Measurements from ENCODE around the gene RNF40. TPM values are rescaled to one million over a fixed set of nuclear protein-coding genes. Genes with fewer than 3 reads are reported as not detected.

RNF40 gene
- total and polyA plus RNA-seq, 2 of the 8 experiments (the other 6 are each of a cell fraction or from before 2014, with no cell fraction given): 38.5 to 68.7 TPM

DNA sequence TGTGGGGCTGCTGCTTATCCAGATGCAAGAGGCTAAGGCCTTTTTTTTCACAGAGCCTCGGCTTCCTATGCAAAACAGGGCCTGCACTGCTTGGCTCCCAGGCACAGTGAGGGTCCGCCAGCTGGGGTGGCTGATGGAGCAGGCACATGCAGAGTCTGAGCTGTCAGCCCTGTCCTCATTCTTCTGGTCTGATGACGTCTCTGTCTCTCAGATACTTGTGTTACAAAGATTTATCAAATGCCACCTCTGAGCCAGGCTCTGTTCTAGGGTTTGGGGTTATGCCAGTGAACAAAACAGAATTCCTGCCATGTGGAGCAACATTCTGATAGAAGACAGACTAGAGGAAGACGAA, 4.8 kb downstream of the RNF40 start:
- Histone ChIP-seq H3K18ac (ENCODE audit: extremely low read depth, low read length) (no peak overlapping the region), H3K23ac (ENCODE audit: insufficient read length) (no peak overlapping the region)
- TF ChIP-seq, protein P1, sequence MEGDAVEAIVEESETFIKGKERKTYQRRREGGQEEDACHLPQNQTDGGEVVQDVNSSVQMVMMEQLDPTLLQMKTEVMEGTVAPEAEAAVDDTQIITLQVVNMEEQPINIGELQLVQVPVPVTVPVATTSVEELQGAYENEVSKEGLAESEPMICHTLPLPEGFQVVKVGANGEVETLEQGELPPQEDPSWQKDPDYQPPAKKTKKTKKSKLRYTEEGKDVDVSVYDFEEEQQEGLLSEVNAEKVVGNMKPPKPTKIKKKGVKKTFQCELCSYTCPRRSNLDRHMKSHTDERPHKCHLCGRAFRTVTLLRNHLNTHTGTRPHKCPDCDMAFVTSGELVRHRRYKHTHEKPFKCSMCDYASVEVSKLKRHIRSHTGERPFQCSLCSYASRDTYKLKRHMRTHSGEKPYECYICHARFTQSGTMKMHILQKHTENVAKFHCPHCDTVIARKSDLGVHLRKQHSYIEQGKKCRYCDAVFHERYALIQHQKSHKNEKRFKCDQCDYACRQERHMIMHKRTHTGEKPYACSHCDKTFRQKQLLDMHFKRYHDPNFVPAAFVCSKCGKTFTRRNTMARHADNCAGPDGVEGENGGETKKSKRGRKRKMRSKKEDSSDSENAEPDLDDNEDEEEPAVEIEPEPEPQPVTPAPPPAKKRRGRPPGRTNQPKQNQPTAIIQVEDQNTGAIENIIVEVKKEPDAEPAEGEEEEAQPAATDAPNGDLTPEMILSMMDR (IDR thresholded peaks at IDR 0.05; ENCODE audit: control extremely low read depth in 1 of 3, insufficient read depth in 1 of 3, low read depth in 1 of 3, low read length in 3 of 3): no peak
- TF ChIP-seq SUZ12 (IDR thresholded peaks at IDR 0.05; ENCODE audit: low read length) (no peak), SIRT6 (IDR thresholded peaks at IDR 0.05; ENCODE audit: low read length) (no peak), TCF12 (IDR thresholded peaks at IDR 0.05; ENCODE audit: low read depth, low read length) (no peak), GABPA (IDR thresholded peaks at IDR 0.05; ENCODE audit: borderline replicate concordance, insufficient read depth, low read length) (no peak), SP2 (IDR thresholded peaks at IDR 0.05; ENCODE audit: low read length) (no peak), CREB1 (IDR thresholded peaks at IDR 0.05) (no peak), KDM5A (IDR thresholded peaks at IDR 0.05; ENCODE audit: low read length) (no peak), JUN (IDR thresholded peaks at IDR 0.05; ENCODE audit: low read depth, low read length) (no peak)
- TF ChIP-seq, protein P2, sequence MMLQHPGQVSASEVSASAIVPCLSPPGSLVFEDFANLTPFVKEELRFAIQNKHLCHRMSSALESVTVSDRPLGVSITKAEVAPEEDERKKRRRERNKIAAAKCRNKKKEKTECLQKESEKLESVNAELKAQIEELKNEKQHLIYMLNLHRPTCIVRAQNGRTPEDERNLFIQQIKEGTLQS (IDR thresholded peaks at IDR 0.05; ENCODE audit: insufficient read depth, low read depth, low read length): no peak

More for the DNA sequence above, 4.8 kb downstream of the RNF40 start:
- DNase-seq (ENCODE audit: low read depth in 1 of 2, low spot score in 2 of 2) (no peak), FAIRE-seq (no peak)
- Histone ChIP-seq H3K79me1 (ENCODE audit: low read depth, low read length) (no peaks in the 10 kb centered on the region; the same call in 1 of the 2 replicates), H4K8ac (ENCODE audit: extremely low read depth, insufficient read depth, low read length) (no peak overlapping the region), H2BK12ac (ENCODE audit: low read depth, low read length) (no peak overlapping the region), H3K79me2 (ENCODE audit: control insufficient read depth in 1 of 2, insufficient read depth in 2 of 2, low read length in 2 of 2) (peaks cover 4 to 20% of the 10 kb centered on the region in 2 experiments; a peak in 2 of 4 replicates), H3K27me3 (replicated peaks in 1 of 4; ENCODE audit: control insufficient read depth in 3 of 4, extremely low read depth in 1 of 4, insufficient read depth in 3 of 4, low read length in 3 of 4) (no peaks in the 10 kb centered on the region; a peak in 1 of 7 replicates), H2BK120ac (replicated peaks; ENCODE audit: low read depth, low read length) (no peak overlapping the region), H2BK5ac (ENCODE audit: low read depth, low read length) (no peak overlapping the region), H2AK5ac (ENCODE audit: low read depth, low read length) (no peak overlapping the region), H3K14ac (ENCODE audit: insufficient read length) (no peak overlapping the region), H3K4ac (replicated peaks; ENCODE audit: insufficient read length, low read depth, low read length) (no peak overlapping the region), H3K4me3 (ENCODE audit: extremely low read depth in 1 of 4, insufficient read depth in 2 of 4, low read depth in 3 of 4, low read length in 4 of 4) (no peak overlapping the region), H3K27ac (ENCODE audit: low read depth, low read length) (no peak overlapping the region), H2BK20ac (ENCODE audit: low read length) (no peak overlapping the region), H4K91ac (replicated peaks; ENCODE audit: insufficient read length, low read length) (no peak overlapping the region), H3K23me2 (ENCODE audit: low read depth, low read length) (peaks cover 5% of the 10 kb centered on the region; the same call in 1 of the 2 replicates), H4K20me1 (replicated peaks in 1 of 2; ENCODE audit: control insufficient read depth in 1 of 2, insufficient read depth in 2 of 2, low read length in 2 of 2) (peaks cover 11 to 15% of the 10 kb centered on the region in 2 experiments), H2AFZ (ENCODE audit: low read length) (no peak overlapping the region), H3K9me3 (ENCODE audit: insufficient read depth in 2 of 2, low read depth in 1 of 2, low read length in 1 of 2) (no peaks in the 10 kb centered on the region), H3K4me2 (ENCODE audit: insufficient read depth in 1 of 2, low read depth in 2 of 2, low read length in 2 of 2) (no peak overlapping the region), H3K36me3 (ENCODE audit: control insufficient read depth in 2 of 4, insufficient read depth in 4 of 4, low read length in 3 of 4) (peaks cover 50 to 85% (median 73%) of the 10 kb centered on the region in 4 experiments), H3K4me1 (replicated peaks in 1 of 4; ENCODE audit: control insufficient read depth in 3 of 4, insufficient read depth in 4 of 4, low read length in 3 of 4) (peaks cover 0 to 5% (median under 1%) of the 10 kb centered on the region in 4 experiments; a peak in 2 of 7 replicates), H4K5ac (ENCODE audit: insufficient read length, low read depth, low read length) (no peak overlapping the region), H2BK15ac (ENCODE audit: low read length) (no peak overlapping the region), H3K56ac (replicated peaks; ENCODE audit: insufficient read length, low read depth, low read length) (no peak overlapping the region), H3K9ac (replicated peaks in 1 of 4; ENCODE audit: extremely low read depth in 1 of 4, low read depth in 3 of 4, low read length in 3 of 4) (no peak overlapping the region)
- POLR2A ChIA-PET (ENCODE audit: partially characterized antibody): interaction anchor here (0.9 to 6.6 kb wide), 5 partner anchors 8 to 56 kb away, joined by 3 to 63 read pairs (median 5); partner anchors contain the start of gene CFAP119
- WGBS, 2 experiments (ENCODE audit: extremely low coverage in 1 of 2, insufficient coverage in 1 of 2, insufficient read length in 1 of 2, insufficient replicate concordance in 2 of 2, low coverage in 1 of 2, low lambda C conversion rate in 2 of 2, missing lambda C conversion rate in 1 of 2): 87% methylated on average over 4 of the region's 4 CpGs; no CpG with 5 or more reads in 1 of the 2 experiments
- CTCF ChIA-PET (ENCODE audit: partially characterized antibody): interaction anchor here (0.7 to 1.3 kb wide), 2 partner anchors 13 to 24 kb away, joined by 3 read pairs; no protein-coding TSS in a partner anchor

All from H1 (cell line).